Adrenal gland (tissue), 12 donors: ENCODE results near the gene TMEM51. TPM values are rescaled to one million over a fixed set of nuclear protein-coding genes. Genes with fewer than 3 reads are reported as not detected.

Experiments used
- DNase-seq, 7 donors: peaks; one replicate each; pipeline ENCODE4 v3.0.0-alpha.2; 2019 to 2020
- H3K27ac ChIP-seq, 5 donors: fragments of 200-600 bp; sonication (generic) in 4 of 5; 1 replicate in 3 of 5; 2 replicates in 2 of 5; pipeline versions ENCODE4 v1.5.1 to v1.8.0; 2016 to 2020; ENCODE audit warnings: mild to moderate bottlenecking in 1 of 5
- H3K27me3 ChIP-seq: fragments of 200-600 bp; 2 replicates; pipeline ENCODE4 v1.8.0; 2021
- H3K36me3 ChIP-seq, 2 donors: fragments of 200-600 bp; replicated peaks in 1 of 2; 1 replicate in 1 of 2; 2 replicates in 1 of 2; pipeline versions ENCODE4 v1.5.1 to v1.8.0; 2018 to 2022
- H3K4me1 ChIP-seq, 2 donors: fragments of 200-600 bp; replicated peaks in 1 of 2; 1 replicate in 1 of 2; 2 replicates in 1 of 2; pipeline versions ENCODE4 v1.5.1 to v1.8.0; 2018 to 2021
- H3K4me3 ChIP-seq, 4 donors: fragments of 200-600 bp; sonication (generic) in 3 of 4; one replicate each; pipeline ENCODE4 v1.5.1; 2016 to 2018
- H3K9me3 ChIP-seq, 3 donors: fragments of 200-600 bp; sonication (generic) in 1 of 3; replicated peaks in 1 of 3; 1 replicate in 2 of 3; 2 replicates in 1 of 3; pipeline versions ENCODE4 v1.5.1 to v1.8.0; 2016 to 2021
- CTCF ChIP-seq, 6 experiments: fragments of 450-650 bp in 4 of 6; fragments of 200-600 bp in 2 of 6; sonication (generic) in 1 of 6; IDR thresholded peaks; 1 replicate in 5 of 6; 2 replicates in 1 of 6; pipeline versions ENCODE4 v1.5.1 to v1.8.0; 2016 to 2021; ENCODE audit warnings: antibody characterized with exemption in 6 of 6, mild to moderate bottlenecking in 2 of 6, moderate library complexity in 1 of 6
- POLR2A ChIP-seq, 2 donors: fragments of 450-650 bp; IDR thresholded peaks; one replicate each; pipeline ENCODE4 v1.6.1; 2017; ENCODE audit warnings: antibody characterized with exemption in 2 of 2, mild to moderate bottlenecking in 2 of 2, moderate library complexity in 1 of 2
- WGBS, 4 donors: extraction: QIAGEN DNeasy Blood & Tissue Kit in 2 of 4; methylation state at CpG; one replicate each; pipeline versions ENCODE4 v1.1.5 to v1.1.7; 2013 to 2017; 5-methylcytosine and 5-hydroxymethylcytosine counted together
- intact Hi-C, 2 donors: fragments of 100-400 bp; cut with DNase I; formaldehyde crosslinking; loops; one replicate each; pipeline versions ENCODE4 v1.14.1 to v1.15.0; 2022 to 2023
- polyA plus RNA-seq, 3 donors: library from polyadenylated mRNA; stranded (reverse); fragments of 200-250 nt in 2 of 3; fragments of 350-450 nt in 1 of 3; fragmentation: Illumina TruSeq in 1 of 3; extraction: RNeasy Lipid Tissue Mini Kit (QIAGEN cat#74804) in 1 of 3; gene quantifications; one replicate each; pipeline ENCODE4 v1.2.3, GENCODE V29; 2013 to 2014
- total RNA-seq, 9 donors: library from RNA; depleted of rRNA in 4 of 9; stranded (reverse); fragments of >200 nt in 4 of 9; fragments of 120-200 nt in 1 of 9; fragmentation: NEBNext Ultra II Directional in 1 of 9; extraction: Animal tissue kit (Norgen Biotek cat#: 25700) in 1 of 9; gene quantifications; one replicate each; pipeline versions ENCODE4 v1.1.0 to v1.2.4, GENCODE V29; 2013 to 2023
- donor health status: healthy with polysubstance abuse.
- donor health status: Bipolar disorder and iron deficiency.
- donor health status: DM: yes; HTN: yes; CAD: no.
- donor health status: DM: no; HTN: no; CAD: no.
- donor health status: DM: no; HTN: no; CAD: no.
- donor health status: DM: yes; HTN: yes; CAD: no.

Gene TMEM51
- total and polyA plus RNA-seq, 12 donors: 4.0 to 46.5 (median 31.0) TPM

GRCh38 chr1:15122331-15122730 is 31.2 kb upstream of the TMEM51 start:
- intact Hi-C loops: loop anchor here in 1 of 2 donors (10.0 kb wide), 1 partner anchor 182 kb away; no protein-coding TSS in a partner anchor
- 83 to 93% (median 88%) methylated on average over 1 to 7 of the region's 7 CpGs for WGBS, 4 donors
- no peak for DNase-seq
- Histone ChIP-seq H3K9me3 (no peaks in the 10 kb centered on the region), H3K4me3 (no peak overlapping the region), H3K36me3 (no peaks in the 10 kb centered on the region), H3K4me1 (peaks cover 0 to 12% of the 10 kb centered on the region in 2 donors), H3K27ac (no peak overlapping the region), H3K27me3 (no peaks in the 10 kb centered on the region)
- no peak for TF ChIP-seq POLR2A (IDR thresholded peaks at IDR 0.05)
- no peak for TF ChIP-seq CTCF (IDR thresholded peaks at IDR 0.05)

- TF ChIP-seq CTCF (IDR thresholded peaks at IDR 0.05): no peak
- TF ChIP-seq POLR2A (IDR thresholded peaks at IDR 0.05): no peak
- Histone ChIP-seq H3K9me3 (no peaks in the 10 kb centered on the region), H3K4me1 (peaks cover 0 to 10% of the 10 kb centered on the region in 2 donors), H3K4me3 (no peak overlapping the region), H3K36me3 (no peaks in the 10 kb centered on the region), H3K27me3 (no peaks in the 10 kb centered on the region), H3K27ac (no peak overlapping the region)
- intact Hi-C loops: loop anchor here in 1 of 2 donors (10.0 kb wide), 1 partner anchor 182 kb away; no protein-coding TSS in a partner anchor
- WGBS, 4 donors: 82 to 91% (median 88%) methylated on average over 4 to 5 of the region's 5 CpGs
- no peak for DNase-seq
These were observed 30.3 kb upstream of the TMEM51 start for GRCh38 chr1:15123270-15123669.

DNA sequence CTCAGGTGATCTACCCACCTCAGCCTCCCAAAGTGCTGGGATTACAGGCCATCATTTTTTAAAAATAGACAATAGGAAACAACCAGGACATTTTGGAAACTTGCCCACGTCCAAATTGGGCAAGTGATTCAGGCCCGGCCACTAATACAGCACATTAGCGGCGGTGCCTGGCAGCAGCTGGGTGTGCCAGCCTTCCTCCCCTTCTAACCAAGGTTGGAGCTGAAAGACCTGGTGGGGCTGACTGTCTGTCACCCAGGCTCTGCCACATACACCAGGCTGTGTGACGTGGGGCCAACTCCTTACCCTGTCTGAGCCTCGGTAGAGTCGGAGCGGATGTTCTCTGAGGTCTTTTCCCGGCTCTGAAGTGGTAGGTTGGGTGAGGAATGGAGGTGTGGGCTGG is 29.6 kb upstream of the TMEM51 start:
- no peak overlapping the region for H3K4me3 ChIP-seq
- TF ChIP-seq CTCF (IDR thresholded peaks at IDR 0.05): no peak
- no peak for TF ChIP-seq POLR2A (IDR thresholded peaks at IDR 0.05)
- no peak overlapping the region for H3K27ac ChIP-seq
- no peaks in the 10 kb centered on the region for H3K36me3 ChIP-seq
- no peaks in the 10 kb centered on the region for H3K27me3 ChIP-seq
- intact Hi-C loops: loop anchor here in 1 of 2 donors (10.0 kb wide), 1 partner anchor 181 kb away; no protein-coding TSS in a partner anchor
- H3K4me1 ChIP-seq: peaks cover 0 to 10% of the 10 kb centered on the region in 2 donors
- WGBS, 4 donors: 73 to 90% (median 88%) methylated on average over 8 to 9 of the region's 9 CpGs
- no peaks in the 10 kb centered on the region for H3K9me3 ChIP-seq
- peak in 2 of 7 donors; percentile 34 to 46 for DNase-seq

DNA sequence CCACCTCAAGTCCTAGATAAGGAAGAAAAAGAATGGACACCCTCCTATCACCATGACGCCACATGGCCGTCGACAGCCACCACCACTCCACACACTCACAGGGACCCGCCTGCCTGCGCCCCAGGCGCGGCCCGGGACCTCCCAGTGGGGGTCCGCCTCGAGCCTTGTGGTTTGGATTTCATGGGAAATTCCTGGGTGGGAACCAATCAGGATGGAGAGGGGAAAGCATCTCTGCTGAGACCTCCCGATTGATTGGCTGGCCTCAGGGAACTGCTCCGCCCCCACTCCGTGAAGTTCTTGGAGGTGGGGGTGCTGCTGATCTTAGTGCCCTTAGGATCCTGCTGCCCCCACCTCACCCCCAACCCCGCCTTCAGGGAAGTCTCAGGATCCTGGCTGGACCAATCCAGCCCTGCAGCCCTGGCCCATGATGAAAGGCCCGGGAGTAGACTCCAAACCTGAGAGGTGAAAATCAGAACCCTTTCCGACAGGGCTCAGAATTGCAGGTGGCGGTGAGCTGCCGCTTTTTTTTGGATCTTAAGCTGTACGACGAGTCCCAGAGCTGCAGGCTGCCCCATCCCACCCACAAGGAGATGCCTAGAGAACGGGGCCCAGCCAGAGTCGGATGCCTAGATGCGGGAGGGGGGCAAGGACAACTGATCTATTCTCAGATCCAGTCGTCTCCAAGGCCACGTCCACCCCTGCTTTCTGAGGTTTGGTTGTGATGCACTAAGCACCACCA is 29.0 kb upstream of the TMEM51 start:
- H3K4me3 ChIP-seq: no peak overlapping the region
- H3K36me3 ChIP-seq: no peaks in the 10 kb centered on the region
- DNase-seq: no peak
- intact Hi-C loops: loop anchor here (5.0 to 10.0 kb wide), 3 partner anchors 148 to 180 kb away; no protein-coding TSS in a partner anchor
- H3K4me1 ChIP-seq: peaks cover 0 to 10% of the 10 kb centered on the region in 2 donors
- TF ChIP-seq CTCF (IDR thresholded peaks at IDR 0.05) (no peak), POLR2A (IDR thresholded peaks at IDR 0.05) (no peak)
- no peaks in the 10 kb centered on the region for H3K9me3 ChIP-seq
- no peaks in the 10 kb centered on the region for H3K27me3 ChIP-seq
- no peak overlapping the region for H3K27ac ChIP-seq
- 87 to 92% (median 90%) methylated on average over 18 to 25 of the region's 25 CpGs for WGBS, 4 donors
